A549 treated with CORT108297 at 1 μM for 4 hours (cell line): Measurements from ENCODE around the gene GPRC6A. TPM values are rescaled to one million over a fixed set of nuclear protein-coding genes. Genes with fewer than 3 reads are reported as not detected.

Experiments used
- total RNA-seq: library from RNA; stranded (reverse); fragments of 200-300 nt; extraction: Qiagen RNA extraction; gene quantifications from 5 replicates; pipeline ENCODE4 v1.2.3, GENCODE V29; 2022

Gene GPRC6A, protein sequence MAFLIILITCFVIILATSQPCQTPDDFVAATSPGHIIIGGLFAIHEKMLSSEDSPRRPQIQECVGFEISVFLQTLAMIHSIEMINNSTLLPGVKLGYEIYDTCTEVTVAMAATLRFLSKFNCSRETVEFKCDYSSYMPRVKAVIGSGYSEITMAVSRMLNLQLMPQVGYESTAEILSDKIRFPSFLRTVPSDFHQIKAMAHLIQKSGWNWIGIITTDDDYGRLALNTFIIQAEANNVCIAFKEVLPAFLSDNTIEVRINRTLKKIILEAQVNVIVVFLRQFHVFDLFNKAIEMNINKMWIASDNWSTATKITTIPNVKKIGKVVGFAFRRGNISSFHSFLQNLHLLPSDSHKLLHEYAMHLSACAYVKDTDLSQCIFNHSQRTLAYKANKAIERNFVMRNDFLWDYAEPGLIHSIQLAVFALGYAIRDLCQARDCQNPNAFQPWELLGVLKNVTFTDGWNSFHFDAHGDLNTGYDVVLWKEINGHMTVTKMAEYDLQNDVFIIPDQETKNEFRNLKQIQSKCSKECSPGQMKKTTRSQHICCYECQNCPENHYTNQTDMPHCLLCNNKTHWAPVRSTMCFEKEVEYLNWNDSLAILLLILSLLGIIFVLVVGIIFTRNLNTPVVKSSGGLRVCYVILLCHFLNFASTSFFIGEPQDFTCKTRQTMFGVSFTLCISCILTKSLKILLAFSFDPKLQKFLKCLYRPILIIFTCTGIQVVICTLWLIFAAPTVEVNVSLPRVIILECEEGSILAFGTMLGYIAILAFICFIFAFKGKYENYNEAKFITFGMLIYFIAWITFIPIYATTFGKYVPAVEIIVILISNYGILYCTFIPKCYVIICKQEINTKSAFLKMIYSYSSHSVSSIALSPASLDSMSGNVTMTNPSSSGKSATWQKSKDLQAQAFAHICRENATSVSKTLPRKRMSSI
- total RNA-seq, result not detected in 5 replicates

DNA sequence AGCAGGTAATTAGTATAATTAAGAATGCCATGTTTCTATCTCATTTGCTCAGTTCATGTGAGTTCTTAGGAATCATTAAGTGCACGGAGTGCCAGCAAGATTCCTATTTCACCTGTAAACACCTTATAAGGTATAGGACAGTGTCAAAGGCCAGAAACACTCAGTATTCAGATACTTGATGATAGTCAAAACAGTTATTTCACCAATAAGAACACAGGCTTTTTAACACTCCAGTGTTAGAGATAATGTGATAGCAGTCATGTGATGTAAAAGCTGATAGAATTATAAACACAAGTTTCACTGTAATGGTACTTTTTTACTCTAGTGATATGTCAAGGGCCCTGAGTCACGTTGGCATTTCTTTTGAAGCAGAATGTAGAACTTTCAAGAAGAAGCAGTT, at the start of gene GPRC6A:
Gene GPRC6A (minus strand): TSS at position 101 of the 400 bp plus-strand sequence. CDS start 70 bp downstream, at position 31.

GRCh38 chr6:116876635-116877611, 48.0 kb upstream of the GPRC6A start, which contains the start of gene RFX6:
Gene RFX6 (plus strand): TSS chr6:116877242. CDS start chr6:116877276, 34 bp downstream.

GRCh38 chr6:116764961-116765841, 63.7 kb downstream of the GPRC6A start, which contains the start of gene FAM162B:
Gene FAM162B (minus strand): TSS chr6:116765719. CDS start chr6:116765576, 143 bp downstream.

Other genes starting within 250 kb of the GPRC6A start
- 0.16 to 0.28 TPM (median 0.22 TPM) in 5 replicates for gene RSPH4A, start 212.6 kb downstream of the GPRC6A start, total RNA-seq
- 6.0 to 7.7 TPM (median 6.4 TPM) in 5 replicates for gene ZUP1, start 160.3 kb downstream of the GPRC6A start, total RNA-seq
- 0.79 to 2.1 TPM (median 1.4 TPM) in 5 replicates for gene KPNA5, start 147.9 kb downstream of the GPRC6A start, total RNA-seq
- not detected in 5 replicates for gene FAM162B, start 63.4 kb downstream of the GPRC6A start, total RNA-seq
- gene RFX6, start 48.2 kb upstream of the GPRC6A start, total RNA-seq, result 0.03 TPM in 1 of 5 replicates, not detected in the others